ENCODE results near the gene FEM1C.

The FEM1C gene

GRCh38 chr5:115471345-115472063 lies 73.1 kb downstream of the FEM1C start:
- DNase-seq, result no peak

GRCh38 chr5:115470921-115471320 lies 73.7 kb downstream of the FEM1C start:
- no peak for DNase-seq
